Measurements from ENCODE around the gene INF2. TPM values are rescaled to one million over a fixed set of nuclear protein-coding genes. Genes with fewer than 3 reads are reported as not detected.

INF2 gene
- polyA plus RNA-seq, 4 donors, result 37.1 to 69.5 (median 49.5) TPM

DNA sequence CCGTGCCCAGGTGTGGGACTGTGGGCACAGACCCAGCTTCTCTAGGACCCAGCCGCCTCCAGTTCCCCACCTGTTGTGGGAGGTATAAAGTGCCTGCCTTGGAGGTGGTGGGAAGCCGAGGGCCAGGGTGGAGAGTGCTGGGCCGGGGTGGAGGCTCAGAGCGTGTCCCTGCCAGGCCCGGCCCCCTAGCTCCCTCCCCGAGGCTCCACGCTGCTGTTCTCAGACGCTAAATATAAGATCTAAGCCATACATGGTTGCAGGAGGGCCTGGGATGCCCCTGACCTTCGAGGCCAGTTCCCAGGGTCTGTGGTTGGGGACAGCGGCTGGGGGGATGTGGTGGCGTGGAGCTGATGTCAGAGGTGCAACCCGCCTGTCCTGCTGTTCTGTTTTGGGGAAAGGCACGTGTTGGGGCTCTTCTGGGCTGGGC is 10.8 kb downstream of the INF2 start:
- no peak for DNase-seq (ENCODE audit: low read depth in 4 of 4, low spot score in 3 of 4)

DNA sequence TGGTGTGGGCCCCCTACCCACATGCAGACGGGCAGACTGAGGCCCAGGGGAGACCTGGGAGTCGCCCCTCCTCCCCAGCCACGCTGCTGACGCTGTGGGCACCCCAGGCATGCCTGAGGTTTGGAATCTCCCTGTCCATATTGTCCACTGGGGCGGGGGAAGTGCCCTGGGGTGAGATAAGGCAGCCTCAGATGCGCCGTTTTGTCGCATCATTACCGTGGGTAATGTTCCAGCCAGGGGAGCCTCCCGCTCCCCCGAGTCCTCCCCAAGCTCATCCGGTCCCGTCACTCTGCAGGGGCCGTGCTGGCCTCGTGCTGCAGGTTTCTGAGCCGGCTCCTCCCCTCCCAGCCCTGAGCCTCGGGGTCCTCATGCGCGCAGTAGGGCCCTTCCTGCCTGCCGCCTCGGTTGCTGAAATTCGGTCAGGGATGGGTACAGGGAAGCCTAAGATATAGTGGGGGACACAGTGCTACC is 11.4 kb downstream of the INF2 start:
- no peak for DNase-seq (ENCODE audit: low read depth in 4 of 4, low spot score in 3 of 4)

DNA sequence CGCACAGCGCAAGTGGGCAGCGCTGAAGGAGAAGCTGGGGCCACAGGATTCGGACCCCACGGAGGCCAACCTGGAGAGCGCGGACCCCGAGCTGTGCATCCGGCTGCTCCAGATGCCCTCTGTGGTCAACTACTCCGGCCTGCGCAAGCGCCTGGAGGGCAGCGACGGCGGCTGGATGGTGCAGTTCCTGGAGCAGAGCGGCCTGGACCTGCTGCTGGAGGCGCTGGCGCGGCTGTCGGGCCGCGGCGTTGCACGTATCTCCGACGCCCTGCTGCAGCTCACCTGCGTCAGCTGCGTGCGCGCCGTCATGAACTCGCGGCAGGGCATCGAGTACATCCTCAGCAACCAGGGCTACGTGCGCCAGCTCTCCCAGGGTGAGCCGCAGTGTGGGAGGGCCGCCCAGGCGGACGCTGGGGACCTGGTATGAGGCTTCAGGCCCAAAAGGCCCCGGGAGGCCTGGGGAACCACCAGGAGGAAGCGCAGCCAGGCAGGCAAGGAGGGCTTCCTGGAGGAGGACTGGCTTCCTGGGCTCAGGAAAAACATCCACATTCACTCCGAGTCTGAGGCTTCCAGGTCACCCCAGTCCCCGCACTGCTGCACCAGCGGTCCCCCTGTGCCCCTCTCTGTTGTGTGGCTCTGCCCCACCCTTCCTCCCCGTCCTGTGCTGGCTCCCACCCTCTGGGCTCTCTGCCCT is 12.1 kb downstream of the INF2 start:
- no peak for DNase-seq (ENCODE audit: low read depth in 4 of 4, low spot score in 3 of 4)

DNA sequence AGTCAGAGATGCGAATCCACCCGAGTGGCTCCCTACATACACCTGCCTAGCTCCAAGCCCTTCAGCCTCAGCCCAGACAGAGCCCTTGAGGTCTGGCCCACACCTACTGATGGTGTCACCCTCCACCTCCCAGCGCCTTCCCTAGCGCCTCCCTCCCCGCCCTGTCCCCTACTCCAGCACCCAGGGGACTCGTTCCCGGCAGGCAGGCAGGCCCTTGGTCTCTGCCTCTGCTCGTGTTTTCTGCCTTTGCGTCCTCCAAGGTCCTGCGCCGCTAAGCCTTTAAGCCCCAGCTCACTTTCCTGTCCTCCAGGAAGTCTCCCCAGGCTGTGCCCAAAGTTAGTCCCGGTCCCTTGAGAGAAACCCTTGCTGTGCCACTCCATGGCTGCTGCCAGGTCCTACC is 12.7 kb downstream of the INF2 start:
- no peak for DNase-seq (ENCODE audit: low read depth in 4 of 4, low spot score in 3 of 4)

DNA sequence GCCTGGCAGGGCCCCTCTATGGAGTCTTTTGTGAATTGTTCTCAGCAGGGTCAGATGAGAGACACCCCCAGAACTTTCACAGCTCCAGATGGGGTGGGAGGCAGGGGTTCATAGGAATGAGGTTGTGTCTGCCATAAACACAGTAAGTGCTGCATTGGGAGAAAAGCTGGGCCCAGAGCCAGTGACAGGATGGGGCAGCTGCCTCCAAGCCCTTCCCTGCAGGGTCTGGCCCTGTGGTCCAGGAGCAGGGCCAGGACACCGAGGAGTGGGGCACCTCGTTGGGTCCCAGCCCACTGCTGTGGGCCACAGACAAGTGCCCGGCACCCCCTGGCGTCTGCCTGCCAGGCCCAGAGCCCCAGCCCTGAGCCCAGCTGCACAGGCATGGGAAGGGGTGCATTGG is 13.3 kb downstream of the INF2 start:
- no peak for DNase-seq (ENCODE audit: low read depth in 4 of 4, low spot score in 3 of 4)

DNA sequence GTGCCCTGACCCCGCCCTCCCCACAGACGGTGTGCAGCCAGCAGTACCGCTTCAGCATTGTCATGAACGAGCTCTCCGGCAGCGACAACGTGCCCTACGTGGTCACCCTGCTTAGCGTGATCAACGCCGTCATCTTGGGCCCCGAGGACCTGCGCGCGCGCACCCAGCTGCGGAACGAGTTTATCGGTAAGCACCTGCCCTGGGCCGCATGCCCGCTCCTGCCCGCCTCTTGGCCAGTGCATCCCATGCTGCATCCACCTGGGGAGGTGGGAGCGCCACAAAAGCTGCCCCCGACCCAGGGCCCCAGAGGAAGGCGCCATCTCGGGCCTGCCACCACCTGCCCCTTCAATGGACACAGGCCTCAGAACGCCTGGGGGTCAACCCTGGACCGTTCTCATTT is 13.9 kb downstream of the INF2 start:
- no peak for DNase-seq (ENCODE audit: low read depth in 4 of 4, low spot score in 3 of 4)

DNA sequence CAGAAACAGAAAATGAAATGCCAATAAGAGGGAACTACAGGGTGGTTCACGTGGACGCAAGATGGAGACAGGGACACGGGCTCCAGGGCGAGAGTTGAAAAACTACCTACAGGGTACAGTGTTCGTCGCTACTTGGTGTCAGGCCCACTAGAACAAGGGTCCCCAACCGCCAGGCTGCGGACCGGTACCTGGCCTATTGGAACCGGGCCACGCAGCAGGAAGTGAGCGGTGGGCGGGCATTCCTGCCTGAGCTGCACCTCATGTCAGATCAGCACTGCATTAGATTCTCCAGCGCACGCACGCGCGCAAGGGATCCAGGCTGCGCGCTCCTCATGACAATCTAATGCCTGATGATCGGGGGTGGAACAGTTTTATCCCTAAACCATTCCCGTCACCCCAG is 14.8 kb downstream of the INF2 start:
- no peak for DNase-seq (ENCODE audit: low read depth in 4 of 4, low spot score in 3 of 4)

DNA sequence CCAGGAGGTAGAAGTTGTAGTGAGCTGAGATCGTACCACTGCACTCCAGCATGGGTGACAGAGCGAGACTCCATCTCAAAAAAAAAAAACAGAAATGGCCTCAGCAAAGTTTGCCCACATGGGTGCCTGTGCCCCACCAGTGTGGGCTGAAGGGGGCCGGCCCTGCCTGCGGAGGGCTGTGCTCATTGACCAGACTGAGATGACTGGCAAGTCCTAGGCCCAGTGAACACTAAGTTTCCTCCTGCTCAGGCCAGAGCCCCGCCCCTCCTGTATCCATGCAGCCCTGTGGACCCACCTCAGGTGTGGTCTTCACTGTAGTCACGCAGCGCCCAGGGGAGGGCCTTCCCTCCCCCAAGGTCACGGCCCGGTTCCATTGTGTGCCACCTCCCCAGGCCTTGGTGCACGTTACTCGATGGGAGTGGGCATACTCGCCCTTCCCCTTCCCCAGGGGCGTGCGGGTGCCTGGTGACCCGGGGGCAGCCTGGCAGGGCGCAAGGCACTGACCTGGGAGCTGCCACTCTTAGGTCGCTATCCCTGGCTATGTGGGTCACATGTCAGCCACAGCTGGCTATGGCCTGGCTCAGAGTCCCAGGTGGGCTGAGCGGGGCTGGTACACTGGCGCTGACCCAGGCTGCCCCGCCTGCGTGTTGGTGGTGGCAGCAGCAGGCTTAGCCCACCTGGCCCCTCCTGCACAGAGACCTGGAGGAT is 16.1 kb downstream of the INF2 start:
- DNase-seq (ENCODE audit: low read depth in 4 of 4, low spot score in 3 of 4), result no peak

DNA sequence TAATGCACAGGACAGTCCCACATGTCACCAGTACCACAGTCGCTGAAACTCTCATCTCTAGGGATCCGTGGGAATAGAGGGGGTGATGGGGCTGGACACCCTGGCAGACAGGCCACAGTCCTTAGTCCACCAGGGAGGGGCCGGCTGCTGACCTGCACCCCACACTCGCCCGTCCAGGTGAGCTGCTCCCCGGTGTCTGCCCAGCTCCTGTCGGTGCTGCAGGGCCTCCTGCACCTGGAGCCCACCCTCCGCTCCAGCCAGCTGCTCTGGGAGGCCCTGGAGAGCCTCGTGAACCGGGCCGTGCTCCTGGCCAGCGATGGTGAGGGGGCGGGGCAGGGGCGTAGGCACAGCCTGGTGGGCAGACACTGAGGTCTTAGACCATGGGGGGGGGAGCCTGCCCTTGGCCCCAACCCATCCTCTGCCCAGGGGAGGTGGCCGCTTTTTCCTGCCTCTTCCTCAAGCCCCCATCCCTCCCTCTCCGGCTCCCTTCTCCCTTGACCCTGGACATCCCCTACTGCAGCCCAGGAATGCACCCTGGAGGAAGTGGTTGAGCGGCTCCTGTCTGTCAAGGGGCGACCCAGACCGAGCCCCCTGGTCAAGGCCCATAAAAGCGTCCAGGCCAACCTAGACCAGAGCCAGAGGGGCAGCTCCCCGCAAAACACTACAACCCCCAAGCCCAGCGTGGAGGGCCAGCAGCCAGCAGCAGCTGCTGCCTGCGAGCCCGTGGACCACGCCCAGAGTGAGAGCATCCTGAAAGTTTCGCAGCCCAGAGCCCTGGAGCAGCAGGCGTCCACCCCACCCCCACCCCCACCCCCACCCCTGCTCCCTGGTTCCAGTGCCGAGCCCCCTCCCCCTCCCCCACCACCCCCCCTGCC is 17.6 kb downstream of the INF2 start:
- no peak for DNase-seq (ENCODE audit: low read depth in 4 of 4, low spot score in 3 of 4)

DNA sequence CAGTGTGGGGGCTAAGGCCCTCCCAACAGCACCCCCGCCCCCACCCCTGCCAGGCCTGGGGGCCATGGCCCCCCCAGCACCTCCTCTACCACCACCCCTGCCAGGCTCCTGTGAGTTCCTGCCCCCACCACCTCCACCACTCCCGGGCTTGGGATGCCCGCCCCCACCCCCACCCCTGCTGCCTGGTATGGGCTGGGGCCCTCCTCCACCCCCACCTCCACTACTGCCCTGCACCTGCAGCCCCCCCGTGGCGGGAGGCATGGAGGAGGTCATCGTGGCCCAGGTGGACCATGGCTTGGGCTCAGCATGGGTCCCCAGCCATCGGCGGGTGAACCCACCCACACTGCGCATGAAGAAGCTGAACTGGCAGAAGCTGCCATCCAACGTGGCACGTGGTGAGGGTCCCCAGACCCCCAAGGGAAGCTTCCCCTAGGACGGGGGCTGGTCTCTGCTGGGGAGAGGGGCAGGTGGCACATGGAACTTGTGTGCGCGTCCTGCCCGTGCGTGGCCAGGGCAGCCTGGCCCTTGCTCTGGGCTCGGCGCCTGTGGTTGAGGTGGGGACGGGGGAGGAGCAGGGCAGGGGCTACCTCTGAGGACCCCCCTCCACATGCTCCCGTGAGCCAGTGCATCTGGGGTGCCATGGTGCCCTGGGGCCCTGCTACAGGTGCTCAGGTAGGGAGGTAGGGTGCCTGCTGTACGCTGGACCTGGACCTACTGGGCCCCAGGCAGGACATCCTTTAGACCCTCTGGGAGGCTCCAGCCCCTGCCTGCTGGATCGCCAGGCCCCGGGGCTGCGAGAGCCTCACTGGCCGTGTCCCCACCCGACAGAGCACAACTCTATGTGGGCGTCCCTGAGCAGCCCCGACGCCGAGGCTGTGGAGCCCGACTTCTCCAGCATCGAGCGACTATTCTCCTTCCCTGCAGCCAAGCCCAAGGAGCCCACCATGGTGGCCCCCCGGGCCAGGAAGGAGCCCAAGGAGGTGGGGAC is 18.5 kb downstream of the INF2 start:
- no peak for DNase-seq (ENCODE audit: low read depth in 4 of 4, low spot score in 3 of 4)

DNA sequence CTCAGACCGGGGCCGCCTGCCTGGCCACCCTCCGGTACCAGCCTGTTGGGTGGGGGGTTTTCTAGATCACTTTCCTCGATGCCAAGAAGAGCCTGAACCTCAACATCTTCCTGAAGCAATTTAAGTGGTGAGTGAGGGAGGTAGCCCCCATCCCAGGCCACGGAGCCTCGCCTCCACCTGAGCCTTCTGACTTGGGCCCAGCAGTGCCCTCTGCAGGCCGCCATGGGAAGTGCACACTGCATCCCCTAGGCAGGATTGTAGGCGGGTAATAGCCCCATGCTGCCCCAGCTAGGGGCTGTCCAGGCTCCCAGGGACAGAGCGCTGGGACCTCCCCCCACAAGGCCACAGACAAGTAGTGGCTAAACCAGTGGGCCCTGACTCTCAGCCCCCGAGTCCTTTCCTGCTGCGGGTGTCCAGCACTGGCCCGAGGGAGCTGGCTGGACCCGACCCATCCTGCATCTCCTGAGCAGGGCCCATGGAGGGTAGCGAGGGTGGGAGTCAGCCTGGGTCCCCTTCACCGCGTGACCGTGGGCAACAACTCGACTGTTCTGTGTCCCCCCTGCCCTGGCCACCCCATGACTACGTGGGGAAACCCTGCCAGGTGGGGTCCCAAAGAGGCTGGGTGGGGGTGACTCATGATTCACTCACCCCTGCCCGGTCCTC is 19.3 kb downstream of the INF2 start:
- no peak for DNase-seq (ENCODE audit: low read depth in 4 of 4, low spot score in 3 of 4)

DNA sequence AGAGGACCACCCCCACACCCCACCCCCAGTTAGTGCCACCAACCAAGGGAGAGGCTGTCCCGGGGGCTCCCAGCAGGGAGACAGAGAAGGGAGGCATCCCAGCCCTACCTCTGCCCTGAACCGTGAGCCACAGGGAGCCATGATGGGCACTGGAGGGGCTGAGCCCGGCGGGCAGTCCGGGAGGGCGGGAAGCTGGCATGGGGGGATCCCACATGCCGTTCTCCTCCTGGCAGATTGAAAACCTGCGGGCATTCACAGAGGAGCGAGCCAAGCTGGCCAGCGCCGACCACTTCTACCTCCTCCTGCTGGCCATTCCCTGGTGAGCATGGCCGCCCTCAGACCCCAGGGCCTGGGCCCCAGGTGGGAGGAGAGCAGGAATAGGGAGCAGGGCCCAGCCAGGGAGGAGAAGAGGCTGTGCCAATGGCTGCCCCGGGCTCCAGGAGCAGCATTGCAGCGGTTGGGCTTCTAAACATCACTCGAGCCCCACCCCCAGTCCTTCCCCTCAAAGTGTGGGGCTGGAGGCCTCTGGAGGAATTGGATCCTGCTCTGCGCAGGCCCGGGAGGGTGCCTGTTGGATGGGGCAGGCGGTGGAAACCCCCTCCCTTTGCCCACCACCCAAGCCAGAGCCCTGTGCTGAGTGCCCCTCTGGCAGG is 20.1 kb downstream of the INF2 start:
- no peak for DNase-seq (ENCODE audit: low read depth in 4 of 4, low spot score in 3 of 4)

DNA sequence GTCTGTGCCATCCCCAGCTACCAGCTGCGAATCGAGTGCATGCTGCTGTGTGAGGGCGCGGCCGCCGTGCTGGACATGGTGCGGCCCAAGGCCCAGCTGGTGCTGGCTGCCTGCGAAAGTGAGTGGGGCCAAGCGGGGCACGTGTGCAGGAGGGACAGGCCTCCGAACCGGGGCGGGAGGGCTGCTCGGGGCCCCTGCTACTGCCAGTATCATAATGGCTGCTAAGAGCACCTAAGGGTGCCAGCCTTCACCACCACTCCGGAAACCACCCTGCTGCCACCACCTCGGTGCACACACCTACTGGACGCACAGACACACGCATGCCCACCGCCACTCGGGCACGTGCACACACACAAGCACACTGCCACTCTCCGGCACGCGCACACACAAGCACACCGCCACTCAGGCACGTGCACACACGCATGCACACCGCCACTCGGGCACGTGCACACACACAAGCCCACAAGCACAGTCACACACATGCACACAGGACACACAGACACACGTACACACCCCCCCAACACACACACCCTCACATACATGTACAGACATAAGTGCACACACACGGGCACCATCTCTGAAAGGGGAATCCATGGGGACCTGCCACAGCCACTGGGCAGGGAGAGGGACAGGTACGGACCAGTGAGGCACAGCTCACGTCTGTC is 20.8 kb downstream of the INF2 start:
- no peak for DNase-seq (ENCODE audit: low read depth in 4 of 4, low spot score in 3 of 4)

DNA sequence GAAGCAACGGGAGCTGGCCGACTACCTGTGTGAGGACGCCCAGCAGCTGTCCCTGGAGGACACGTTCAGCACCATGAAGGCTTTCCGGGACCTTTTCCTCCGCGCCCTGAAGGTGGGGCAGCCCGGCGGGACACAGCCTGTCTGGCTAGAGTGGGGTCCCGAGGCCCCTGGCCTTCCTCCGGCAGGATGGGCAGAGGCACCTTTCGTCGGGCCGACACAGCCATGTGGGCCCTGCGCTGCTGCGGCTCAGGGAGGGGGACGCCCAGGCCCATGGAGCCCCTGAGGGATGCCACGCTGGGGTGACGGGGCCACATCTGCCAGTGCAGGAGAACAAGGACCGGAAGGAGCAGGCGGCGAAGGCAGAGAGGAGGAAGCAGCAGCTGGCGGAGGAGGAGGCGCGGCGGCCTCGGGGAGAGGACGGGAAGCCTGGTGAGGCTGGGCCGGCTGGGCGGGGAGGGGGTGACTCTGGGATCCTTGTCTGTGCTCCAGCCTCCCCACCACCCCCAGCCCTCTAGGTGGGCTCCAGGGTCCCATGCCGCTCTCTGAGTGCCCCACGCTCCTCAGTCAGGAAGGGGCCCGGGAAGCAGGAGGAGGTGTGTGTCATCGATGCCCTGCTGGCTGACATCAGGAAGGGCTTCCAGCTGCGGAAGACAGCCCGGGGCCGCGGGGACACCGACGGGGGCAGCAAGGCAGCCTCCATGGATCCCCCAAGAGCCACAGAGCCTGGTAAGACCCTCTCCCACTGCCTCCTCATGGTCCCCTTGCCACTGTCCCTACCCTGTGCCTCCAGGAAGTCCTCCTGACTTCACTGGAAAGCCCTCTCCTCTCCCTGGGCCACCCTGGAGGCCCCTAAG is 23.7 kb downstream of the INF2 start:
- no peak for DNase-seq (ENCODE audit: low read depth in 4 of 4, low spot score in 3 of 4)

DNA sequence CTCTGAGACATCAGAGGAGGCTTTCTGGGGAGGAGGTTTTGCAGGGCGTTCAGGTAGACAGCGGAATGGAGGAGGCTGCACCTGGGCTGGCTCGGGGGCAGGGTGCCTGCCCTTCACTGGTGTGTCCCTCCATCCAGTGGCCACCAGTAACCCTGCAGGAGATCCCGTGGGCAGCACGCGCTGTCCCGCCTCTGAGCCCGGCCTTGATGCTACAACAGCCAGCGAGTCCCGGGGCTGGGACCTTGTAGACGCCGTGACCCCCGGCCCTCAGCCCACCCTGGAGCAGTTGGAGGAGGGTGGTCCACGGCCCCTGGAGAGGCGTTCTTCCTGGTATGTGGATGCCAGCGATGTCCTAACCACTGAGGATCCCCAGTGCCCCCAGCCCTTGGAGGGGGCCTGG is 24.6 kb downstream of the INF2 start:
- DNase-seq (ENCODE audit: low read depth in 4 of 4, low spot score in 3 of 4), result no peak

DNA sequence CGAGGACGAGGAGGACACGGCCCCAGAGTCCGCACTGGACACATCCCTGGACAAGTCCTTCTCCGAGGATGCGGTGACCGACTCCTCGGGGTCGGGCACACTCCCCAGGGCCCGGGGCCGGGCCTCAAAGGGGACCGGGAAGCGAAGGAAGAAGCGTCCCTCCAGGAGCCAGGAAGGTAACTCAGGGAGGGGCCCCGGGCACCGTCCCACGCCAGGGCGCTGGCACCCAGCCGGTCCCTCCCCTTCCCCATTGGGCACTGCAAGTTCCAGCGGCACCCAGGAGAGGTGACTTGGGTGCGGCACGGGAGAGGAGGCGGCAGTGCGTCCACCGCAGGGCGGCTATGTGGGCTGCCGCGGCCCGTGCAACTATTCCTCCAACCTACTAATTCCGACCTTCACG is 25.3 kb downstream of the INF2 start:
- no peak for DNase-seq (ENCODE audit: low read depth in 4 of 4, low spot score in 3 of 4)

DNA sequence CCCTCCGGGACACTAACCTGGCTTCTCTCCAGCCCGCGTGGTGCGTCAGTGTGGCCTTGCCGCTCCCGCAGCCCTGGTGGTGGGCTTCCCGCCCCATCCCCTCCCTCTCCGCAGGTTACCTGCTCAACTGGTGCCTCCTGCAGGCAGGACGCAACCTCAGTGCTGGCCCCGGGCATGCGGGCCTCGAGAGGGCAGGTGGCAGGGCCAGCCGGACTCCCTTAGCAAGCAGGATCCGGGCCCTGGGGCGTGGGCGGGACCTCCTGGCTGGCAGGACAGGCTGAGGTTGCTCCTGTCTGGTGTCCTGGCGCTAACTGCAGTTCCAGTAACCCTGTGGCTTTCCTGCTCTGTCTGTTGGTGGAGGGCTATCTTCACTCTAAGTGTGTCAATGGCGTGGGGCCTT is 26.0 kb downstream of the INF2 start:
- DNase-seq (ENCODE audit: low read depth in 4 of 4, low spot score in 3 of 4), result no peak

DNA sequence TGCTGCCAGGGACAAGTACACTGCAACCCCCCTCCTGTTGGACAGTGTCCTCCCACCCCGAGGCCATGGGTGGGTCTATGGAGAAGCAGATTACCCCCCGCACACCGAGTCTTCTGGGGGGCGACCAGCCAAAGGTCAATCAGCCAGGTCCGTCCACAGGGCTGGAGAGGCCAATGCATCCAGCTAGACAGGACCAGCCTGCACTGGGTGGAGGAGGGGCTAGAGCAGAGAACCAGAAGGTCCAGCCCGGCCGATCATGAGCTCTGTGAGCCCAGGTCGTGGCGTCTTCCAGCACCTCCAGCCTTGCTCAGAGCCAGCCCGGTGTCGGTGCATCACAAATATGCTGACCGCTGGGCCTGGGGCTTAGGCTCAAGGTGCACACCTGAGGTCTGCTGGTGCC is 26.5 kb downstream of the INF2 start:
- DNase-seq (ENCODE audit: low read depth in 4 of 4, low spot score in 3 of 4), result no peak
